ENCODE measurements around the gene MISP3. TPM values are rescaled to one million over a fixed set of nuclear protein-coding genes. Genes with fewer than 3 reads are reported as not detected.

The MISP3 gene
- total RNA-seq, 3 donors from 2014 or later = 4.6 to 6.4 (median 5.0) TPM

DNA sequence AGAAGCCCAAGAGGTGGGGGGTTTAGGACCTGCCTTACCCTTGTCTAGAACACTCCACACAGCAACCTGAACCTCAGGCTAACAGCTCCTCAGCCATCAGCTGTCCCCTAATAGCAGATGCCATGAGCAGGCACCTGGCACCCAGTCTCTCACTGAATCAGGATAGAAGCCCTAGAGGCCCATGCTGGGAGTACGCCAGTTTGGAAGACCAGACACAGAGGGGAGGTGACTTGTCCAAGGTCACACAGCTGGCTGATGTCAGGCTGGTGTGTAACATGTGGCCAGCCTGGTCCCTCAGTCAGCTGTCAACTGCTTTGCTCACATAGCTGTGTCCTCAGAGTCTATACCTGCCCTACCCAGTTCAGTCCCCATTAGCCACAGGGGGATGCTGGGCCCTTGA lies 30.7 kb downstream of the MISP3 start:
- peak overlapping the region in 1 of 2 donors; percentile 4 for H3K27ac ChIP-seq
- no peak for DNase-seq (ENCODE audit: low spot score in 2 of 2)
- H3K27me3 ChIP-seq = no peaks in the 10 kb centered on the region
- no peaks in the 10 kb centered on the region for H3K4me1 ChIP-seq
- no peaks in the 10 kb centered on the region for H3K36me3 ChIP-seq
- H3K4me3 ChIP-seq = no peak overlapping the region
- intact Hi-C loops (cut with DNase I; ENCODE audit: low total_unique reads) = no loop called here
- TF ChIP-seq POLR2A (IDR thresholded peaks at IDR 0.05) = no peak
- no peak for TF ChIP-seq POLR2AphosphoS5 (IDR thresholded peaks at IDR 0.05)
- TF ChIP-seq, protein P1, sequence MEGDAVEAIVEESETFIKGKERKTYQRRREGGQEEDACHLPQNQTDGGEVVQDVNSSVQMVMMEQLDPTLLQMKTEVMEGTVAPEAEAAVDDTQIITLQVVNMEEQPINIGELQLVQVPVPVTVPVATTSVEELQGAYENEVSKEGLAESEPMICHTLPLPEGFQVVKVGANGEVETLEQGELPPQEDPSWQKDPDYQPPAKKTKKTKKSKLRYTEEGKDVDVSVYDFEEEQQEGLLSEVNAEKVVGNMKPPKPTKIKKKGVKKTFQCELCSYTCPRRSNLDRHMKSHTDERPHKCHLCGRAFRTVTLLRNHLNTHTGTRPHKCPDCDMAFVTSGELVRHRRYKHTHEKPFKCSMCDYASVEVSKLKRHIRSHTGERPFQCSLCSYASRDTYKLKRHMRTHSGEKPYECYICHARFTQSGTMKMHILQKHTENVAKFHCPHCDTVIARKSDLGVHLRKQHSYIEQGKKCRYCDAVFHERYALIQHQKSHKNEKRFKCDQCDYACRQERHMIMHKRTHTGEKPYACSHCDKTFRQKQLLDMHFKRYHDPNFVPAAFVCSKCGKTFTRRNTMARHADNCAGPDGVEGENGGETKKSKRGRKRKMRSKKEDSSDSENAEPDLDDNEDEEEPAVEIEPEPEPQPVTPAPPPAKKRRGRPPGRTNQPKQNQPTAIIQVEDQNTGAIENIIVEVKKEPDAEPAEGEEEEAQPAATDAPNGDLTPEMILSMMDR (IDR thresholded peaks at IDR 0.05) = no peak
- no peaks in the 10 kb centered on the region for H3K9me3 ChIP-seq

DNA sequence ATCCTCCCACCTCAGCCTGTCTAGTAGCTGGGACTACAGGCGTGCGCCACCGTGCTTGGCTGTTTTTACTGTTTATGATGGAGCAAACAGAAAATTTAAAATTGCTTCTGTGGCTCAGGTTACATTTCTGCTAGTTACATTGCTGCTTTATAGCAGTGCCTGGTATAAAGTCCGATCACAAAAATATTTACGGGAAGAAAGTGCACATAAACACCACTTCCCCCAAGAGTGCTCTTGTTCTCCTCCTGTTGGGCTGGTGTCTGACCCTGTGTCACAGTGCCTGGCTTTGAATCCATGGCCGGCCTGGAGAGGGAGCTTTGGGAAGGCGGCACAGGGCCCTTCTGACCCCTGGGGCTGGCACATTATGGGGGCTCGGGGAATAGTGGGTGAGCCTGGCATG lies 33.1 kb downstream of the MISP3 start:
- Histone ChIP-seq H3K9me3 (no peaks in the 10 kb centered on the region), H3K4me1 (no peaks in the 10 kb centered on the region), H3K4me3 (no peak overlapping the region), H3K27ac (no peak overlapping the region), H3K36me3 (no peaks in the 10 kb centered on the region), H3K27me3 (no peaks in the 10 kb centered on the region)
- intact Hi-C loops (cut with DNase I; ENCODE audit: low total_unique reads) = no loop called here
- TF ChIP-seq POLR2AphosphoS5 (IDR thresholded peaks at IDR 0.05) = no peak
- TF ChIP-seq POLR2A (IDR thresholded peaks at IDR 0.05) = no peak
- TF ChIP-seq, protein P1 (IDR thresholded peaks at IDR 0.05) = no peak
- DNase-seq (ENCODE audit: low spot score in 2 of 2) = no peak

DNA sequence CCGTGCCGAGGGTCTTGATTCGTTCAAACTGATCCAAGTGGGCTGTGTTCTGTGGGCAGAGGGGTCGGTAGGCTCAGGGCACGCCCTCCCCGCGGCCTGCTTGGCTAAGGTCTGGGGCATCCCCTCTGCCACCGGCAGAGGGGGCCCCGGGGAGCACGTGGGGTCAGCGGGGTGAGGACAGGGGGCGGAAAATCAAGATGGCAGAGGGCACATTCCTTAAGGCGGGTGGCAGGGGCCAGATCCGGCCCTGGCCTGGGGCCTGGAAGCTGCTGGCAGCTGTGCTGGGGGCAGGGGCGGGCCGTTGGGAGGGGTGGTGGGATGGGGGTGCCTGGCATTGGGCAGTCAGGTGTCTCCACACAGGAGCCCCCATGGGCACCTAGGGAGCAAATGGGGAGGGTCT lies 34.3 kb downstream of the MISP3 start:
- DNase-seq (ENCODE audit: low spot score in 2 of 2) = no peak
- no peaks in the 10 kb centered on the region for H3K36me3 ChIP-seq
- H3K4me1 ChIP-seq = no peaks in the 10 kb centered on the region

DNA sequence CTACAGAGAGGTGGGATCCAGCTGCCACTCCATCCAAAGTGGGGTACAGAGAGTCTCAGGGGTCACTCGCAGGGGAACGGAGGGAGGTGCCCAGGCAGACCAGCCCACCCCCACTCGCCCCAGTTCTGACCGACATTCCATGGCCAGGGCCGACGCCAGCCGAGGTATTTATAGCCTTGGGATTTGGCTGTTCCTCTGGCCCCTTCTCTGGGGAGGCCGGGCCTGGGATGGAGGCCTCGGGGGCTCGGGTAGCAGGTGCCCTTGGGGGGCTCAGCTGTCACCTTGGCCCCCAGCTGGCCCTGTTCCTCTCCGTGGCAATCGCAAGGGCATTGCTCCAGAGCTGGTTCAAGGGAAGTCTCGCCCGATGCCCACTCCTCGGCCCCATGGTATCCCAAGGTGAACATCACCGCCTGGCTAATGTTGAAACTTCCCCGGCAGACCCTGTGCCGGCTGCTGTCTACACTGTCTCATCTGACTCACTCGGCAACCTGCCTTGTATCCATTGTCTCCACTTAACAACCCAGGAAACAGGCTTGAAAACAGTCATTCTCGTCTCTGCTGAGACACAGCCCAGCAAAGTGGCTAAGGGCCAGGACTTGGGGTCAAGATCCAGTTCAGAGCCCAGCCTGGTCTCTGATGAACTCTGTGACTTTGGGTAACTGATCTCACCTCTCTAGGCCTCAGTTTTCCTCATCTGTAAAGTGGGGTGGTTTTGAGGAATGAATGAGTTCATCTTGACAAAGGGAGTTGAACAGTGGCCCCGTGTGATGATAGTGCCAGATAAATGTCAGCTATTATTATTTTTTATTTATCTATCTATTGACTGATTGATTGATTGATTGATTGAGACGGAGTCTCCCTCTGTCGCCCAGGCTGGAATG lies 35.2 kb downstream of the MISP3 start:
- Histone ChIP-seq H3K4me1 (peaks cover 0 to 8% of the 10 kb centered on the region in 2 donors), H3K36me3 (no peaks in the 10 kb centered on the region), H3K4me3 (no peak overlapping the region), H3K27me3 (no peaks in the 10 kb centered on the region), H3K9me3 (no peaks in the 10 kb centered on the region), H3K27ac (peak overlapping the region; percentile 54 to 55)
- no peak for DNase-seq (ENCODE audit: low spot score in 2 of 2)
- intact Hi-C loops (cut with DNase I; ENCODE audit: low total_unique reads) = no loop called here
- TF ChIP-seq, protein P1 (IDR thresholded peaks at IDR 0.05) = no peak
- TF ChIP-seq POLR2A (IDR thresholded peaks at IDR 0.05) (no peak), POLR2AphosphoS5 (IDR thresholded peaks at IDR 0.05) (no peak)

More for the DNA sequence above, 34.3 kb downstream of the MISP3 start:
- intact Hi-C loops (cut with DNase I; ENCODE audit: low total_unique reads) = no loop called here
- no peak for TF ChIP-seq POLR2A (IDR thresholded peaks at IDR 0.05)
- TF ChIP-seq, protein P1 (IDR thresholded peaks at IDR 0.05) = no peak
- no peak for TF ChIP-seq POLR2AphosphoS5 (IDR thresholded peaks at IDR 0.05)
- Histone ChIP-seq H3K4me3 (no peak overlapping the region), H3K27ac (peak overlapping the region in 1 of 2 donors; percentile 55), H3K27me3 (no peaks in the 10 kb centered on the region), H3K9me3 (no peaks in the 10 kb centered on the region)

DNA sequence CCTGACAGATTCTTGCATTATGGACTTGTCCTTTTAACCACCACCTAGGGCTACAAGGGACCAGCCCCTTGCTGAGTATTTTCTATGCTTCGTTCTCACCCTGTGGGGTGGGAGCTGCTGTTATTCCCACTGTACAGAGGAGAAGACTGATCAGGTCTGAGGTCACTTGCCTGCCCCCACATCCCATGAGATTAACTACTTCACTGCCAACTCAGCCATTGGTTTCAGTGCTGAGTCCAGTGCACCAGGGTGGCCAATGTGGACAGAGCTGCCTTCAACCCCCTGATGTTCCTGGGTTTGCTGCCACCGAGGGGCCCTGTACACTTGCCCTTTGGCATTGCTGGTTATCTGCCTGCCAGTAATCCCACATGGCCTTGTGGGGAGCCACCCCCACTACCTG lies 38.1 kb downstream of the MISP3 start:
- Histone ChIP-seq H3K27me3 (no peaks in the 10 kb centered on the region), H3K36me3 (no peaks in the 10 kb centered on the region), H3K9me3 (no peaks in the 10 kb centered on the region), H3K27ac (peak overlapping the region in 1 of 2 donors; percentile 32), H3K4me1 (peaks cover 9 to 14% of the 10 kb centered on the region in 2 donors), H3K4me3 (no peak overlapping the region)
- TF ChIP-seq, protein P1 (IDR thresholded peaks at IDR 0.05) = no peak
- no peak for TF ChIP-seq POLR2AphosphoS5 (IDR thresholded peaks at IDR 0.05)
- no peak for TF ChIP-seq POLR2A (IDR thresholded peaks at IDR 0.05)
- no peak for DNase-seq (ENCODE audit: low spot score in 2 of 2)
- intact Hi-C loops (cut with DNase I; ENCODE audit: low total_unique reads) = no loop called here
